MM.1S (cell line): ENCODE measurements around the gene CAGE1.

Experiments
- DNase-seq: peaks from one replicate; pipeline ENCODE4 v3.0.0-alpha.2; 2015
- H2AFZ ChIP-seq: fragments of 300-600 bp; sonication (generic); 2 replicates; pipeline ENCODE4 v1.6.0; 2016; ENCODE audit warnings: antibody characterized with exemption, low read length
- H3F3A ChIP-seq: fragments of 300-600 bp; sonication (generic); 2 replicates; pipeline ENCODE4 v1.6.1; 2016; ENCODE audit warnings: mild to moderate bottlenecking, antibody characterized with exemption, low read length, moderate library complexity, mixed read lengths; ENCODE audit not compliant: insufficient read depth
- H3K27ac ChIP-seq: fragments of 300-600 bp; sonication (generic); 2 replicates; pipeline ENCODE4 v1.5.1; 2016; ENCODE audit warnings: mild to moderate bottlenecking, low read length
- H3K27me3 ChIP-seq: fragments of 300-600 bp; sonication (generic); replicated peaks from 2 replicates; pipeline ENCODE4 v1.6.0; 2016; ENCODE audit warnings: low read length; ENCODE audit not compliant: insufficient read depth
- H3K36me3 ChIP-seq: fragments of 300-600 bp; sonication (generic); replicated peaks from 2 replicates; pipeline ENCODE4 v1.6.1; 2016; ENCODE audit warnings: mild to moderate bottlenecking, low read length, mixed read lengths; ENCODE audit not compliant: insufficient read depth
- H3K4me1 ChIP-seq: fragments of 300-600 bp; sonication (generic); 2 replicates; pipeline ENCODE4 v1.6.1; 2016; ENCODE audit warnings: low read length, mixed read lengths
- H3K4me2 ChIP-seq: fragments of 300-600 bp; sonication (generic); 2 replicates; pipeline ENCODE4 v1.6.0; 2016; ENCODE audit warnings: low read depth, low read length
- H3K4me3 ChIP-seq: fragments of 300-600 bp; sonication (generic); 2 replicates; pipeline ENCODE4 v1.5.1; 2016; ENCODE audit warnings: low read length, mixed read lengths
- H3K79me2 ChIP-seq: fragments of 300-600 bp; sonication (generic); 2 replicates; pipeline ENCODE4 v1.6.1; 2016; ENCODE audit warnings: mixed run types, low read length, mixed read lengths
- H3K9ac ChIP-seq: fragments of 300-600 bp; sonication (generic); 2 replicates; pipeline ENCODE4 v1.6.1; 2016; ENCODE audit warnings: low read length, mixed read lengths
- H3K9me2 ChIP-seq: fragments of 300-600 bp; sonication (generic); replicated peaks from 2 replicates; pipeline ENCODE4 v1.6.1; 2016; ENCODE audit warnings: mild to moderate bottlenecking, low read length, mixed read lengths; ENCODE audit not compliant: insufficient read depth
- H3K9me3 ChIP-seq: fragments of 300-600 bp; sonication (generic); replicated peaks from 2 replicates; pipeline ENCODE4 v1.6.1; 2016; ENCODE audit warnings: mild to moderate bottlenecking, low read length, mixed read lengths; ENCODE audit not compliant: insufficient read depth
- H4K20me1 ChIP-seq: fragments of 300-600 bp; sonication (generic); 2 replicates; pipeline ENCODE4 v1.6.1; 2016; ENCODE audit warnings: mild to moderate bottlenecking, low read length, moderate library complexity, mixed read lengths; ENCODE audit not compliant: insufficient read depth
- CTCF ChIP-seq: fragments of 300-600 bp; sonication (generic); IDR thresholded peaks from 2 replicates; pipeline ENCODE4 v1.5.1; 2016; ENCODE audit warnings: antibody characterized with exemption, low read length, mixed read lengths
- EZH2 ChIP-seq: fragments of 300-600 bp; sonication (generic); optimal IDR thresholded peaks from 2 replicates; pipeline ENCODE3; 2017; ENCODE audit warnings: low read depth, mild to moderate bottlenecking, antibody characterized with exemption, low read length, mixed read lengths
- EZH2phosphoT487 ChIP-seq: fragments of 300-600 bp; sonication (generic); IDR thresholded peaks from 2 replicates; pipeline ENCODE4 v1.6.1; 2018; ENCODE audit warnings: antibody characterized with exemption, low read length

CAGE1 gene

GRCh38 chr6:7406743-7407142 lies 17.2 kb upstream of the CAGE1 start:
- no peaks in the 10 kb centered on the region for H3K4me1 ChIP-seq
- TF ChIP-seq EZH2phosphoT487 (no peak), EZH2 (no peak), CTCF (no peak)

GRCh38 chr6:7404546-7404945 lies 15.0 kb upstream of the CAGE1 start:
- DNase-seq, result no peak
- Histone ChIP-seq H3K9me3 (no peaks in the 10 kb centered on the region), H3K36me3 (peaks cover 15% of the 10 kb centered on the region; the same call in 1 of the 2 replicates), H3K4me3 (no peak overlapping the region), H2AFZ (no peak overlapping the region), H3K4me1 (no peaks in the 10 kb centered on the region), H4K20me1 (no peaks in the 10 kb centered on the region), H3K9ac (no peak overlapping the region), H3F3A (no peaks in the 10 kb centered on the region), H3K9me2 (no peaks in the 10 kb centered on the region), H3K27me3 (no peaks in the 10 kb centered on the region), H3K79me2 (no peaks in the 10 kb centered on the region), H3K4me2 (no peak overlapping the region), H3K27ac (no peak overlapping the region)
- TF ChIP-seq CTCF (no peak), EZH2phosphoT487 (no peak), EZH2 (no peak)

More at GRCh38 chr6:7406743-7407142, 17.2 kb upstream of the CAGE1 start:
- Histone ChIP-seq H3K27me3 (no peaks in the 10 kb centered on the region), H3K79me2 (no peaks in the 10 kb centered on the region), H3F3A (no peaks in the 10 kb centered on the region), H3K4me2 (no peak overlapping the region), H3K36me3 (peaks cover 12% of the 10 kb centered on the region; the same call in 1 of the 2 replicates), H2AFZ (no peak overlapping the region), H3K4me3 (no peak overlapping the region), H3K9me2 (no peaks in the 10 kb centered on the region), H3K27ac (no peak overlapping the region), H3K9me3 (no peaks in the 10 kb centered on the region), H3K9ac (no peak overlapping the region), H4K20me1 (no peaks in the 10 kb centered on the region)
- DNase-seq, result no peak

- H3F3A ChIP-seq, result no peaks in the 10 kb centered on the region
- DNase-seq, result no peak
- no peaks in the 10 kb centered on the region for H4K20me1 ChIP-seq
- no peaks in the 10 kb centered on the region for H3K79me2 ChIP-seq
- H3K4me2 ChIP-seq, result no peak overlapping the region
- H3K9me3 ChIP-seq, result no peaks in the 10 kb centered on the region
- H3K9me2 ChIP-seq, result no peaks in the 10 kb centered on the region
- H3K4me3 ChIP-seq, result no peak overlapping the region
- H3K27me3 ChIP-seq, result no peaks in the 10 kb centered on the region
- peaks cover 15% of the 10 kb centered on the region; the same call in 1 of the 2 replicates for H3K36me3 ChIP-seq
- H2AFZ ChIP-seq, result no peak overlapping the region
- no peaks in the 10 kb centered on the region for H3K4me1 ChIP-seq
- no peak overlapping the region for H3K27ac ChIP-seq
- TF ChIP-seq CTCF, result no peak
- TF ChIP-seq EZH2phosphoT487, result no peak
- TF ChIP-seq EZH2, result no peak
- H3K9ac ChIP-seq, result no peak overlapping the region
These were observed 13.2 kb upstream of the CAGE1 start for GRCh38 chr6:7402716-7403115.
